ENCODE measurements around the gene LCOR.
A peak's percentile ranks its signal among the peaks of the same experiment; 100 is the strongest.

Gene LCOR

GRCh38 chr10:96880575-96880974 lies 48.5 kb downstream of the LCOR start:
- no peak for DNase-seq (ENCODE audit: low spot score)
- H3K27ac ChIP-seq = no peak overlapping the region
- CTCF ChIA-PET = no interaction called here
- no peak for TF ChIP-seq CTCF (conservative IDR thresholded peaks at IDR 0.05; ENCODE audit: low read depth)
- POLR2A ChIA-PET (ENCODE audit: low non-redundant PET) = no interaction called here

GRCh38 chr10:96889415-96890171 lies 57.5 kb downstream of the LCOR start:
- no peak for TF ChIP-seq CTCF (conservative IDR thresholded peaks at IDR 0.05; ENCODE audit: low read depth)
- CTCF ChIA-PET = no interaction called here
- no peak for DNase-seq (ENCODE audit: low spot score)
- no peak overlapping the region for H3K27ac ChIP-seq
- POLR2A ChIA-PET (ENCODE audit: low non-redundant PET) = no interaction called here

- TF ChIP-seq CTCF (conservative IDR thresholded peaks at IDR 0.05; ENCODE audit: low read depth) = no peak
- H3K27ac ChIP-seq = no peak overlapping the region
- CTCF ChIA-PET = interaction anchor here (0.5 kb wide), 1 partner anchor 35 kb away, joined by 5 read pairs; no protein-coding TSS in a partner anchor
- POLR2A ChIA-PET (ENCODE audit: low non-redundant PET) = no interaction called here
- peak; percentile 30 for DNase-seq (ENCODE audit: low spot score)
Observed at GRCh38 chr10:96890172-96890513, 58.0 kb downstream of the LCOR start.

- CTCF ChIA-PET = interaction anchor here (0.5 to 0.6 kb wide), 2 partner anchors 36 to 984 kb away, joined by 3 to 5 read pairs; no protein-coding TSS in a partner anchor
- TF ChIP-seq CTCF (conservative IDR thresholded peaks at IDR 0.05; ENCODE audit: low read depth) = no peak
- H3K27ac ChIP-seq = no peak overlapping the region
- DNase-seq (ENCODE audit: low spot score) = no peak
- POLR2A ChIA-PET (ENCODE audit: low non-redundant PET) = no interaction called here
Observed at GRCh38 chr10:96890580-96890979, 58.5 kb downstream of the LCOR start.

GRCh38 chr10:96891840-96892239 lies 59.7 kb downstream of the LCOR start:
- CTCF ChIA-PET = no interaction called here
- no peak for TF ChIP-seq CTCF (conservative IDR thresholded peaks at IDR 0.05; ENCODE audit: low read depth)
- no peak for DNase-seq (ENCODE audit: low spot score)
- H3K27ac ChIP-seq = no peak overlapping the region
- POLR2A ChIA-PET (ENCODE audit: low non-redundant PET) = no interaction called here

GRCh38 chr10:96895662-96896424 lies 63.7 kb downstream of the LCOR start:
- POLR2A ChIA-PET (ENCODE audit: low non-redundant PET) = no interaction called here
- no peak overlapping the region for H3K27ac ChIP-seq
- no peak for TF ChIP-seq CTCF (conservative IDR thresholded peaks at IDR 0.05; ENCODE audit: low read depth)
- DNase-seq (ENCODE audit: low spot score) = no peak
- CTCF ChIA-PET = no interaction called here
